H9 (cell line): Measurements from ENCODE around the gene PRDM11. TPM values are rescaled to one million over a fixed set of nuclear protein-coding genes. Genes with fewer than 3 reads are reported as not detected.

Experiments used
- DNase-seq: peaks from one replicate; pipeline ENCODE4 v3.0.0-alpha.2; 2017
- H2AFZ ChIP-seq: one replicate; pipeline ENCODE4 v1.6.1; 2013; ENCODE audit warnings: mild to moderate bottlenecking, low read length, control low read depth, moderate library complexity
- H2AK5ac ChIP-seq: 2 replicates; pipeline ENCODE4 v1.6.1; 2013; ENCODE audit warnings: low read length, control low read depth, mixed read lengths; ENCODE audit not compliant: insufficient read length
- H2BK120ac ChIP-seq: one replicate; pipeline ENCODE4 v1.6.1; 2013; ENCODE audit warnings: low read depth, mild to moderate bottlenecking, low read length, control low read depth, inconsistent platforms; ENCODE audit not compliant: poor library complexity, severe bottlenecking
- H2BK12ac ChIP-seq: 2 replicates; pipeline ENCODE4 v1.6.1; 2013; ENCODE audit warnings: low read length, control low read depth, mixed read lengths, low read depth; ENCODE audit not compliant: insufficient read length
- H2BK15ac ChIP-seq: 2 replicates; pipeline ENCODE4 v1.6.1; 2013; ENCODE audit warnings: low read depth, low read length, control low read depth
- H2BK20ac ChIP-seq: one replicate; pipeline ENCODE4 v1.6.1; 2013; ENCODE audit warnings: low read depth, mild to moderate bottlenecking, low read length, control low read depth, inconsistent platforms; ENCODE audit not compliant: poor library complexity, severe bottlenecking
- H2BK5ac ChIP-seq: 2 replicates; pipeline ENCODE4 v1.6.1; 2013; ENCODE audit warnings: low read length, control low read depth, mixed read lengths; ENCODE audit not compliant: insufficient read length
- H3K14ac ChIP-seq: 2 replicates; pipeline ENCODE4 v1.6.1; 2013; ENCODE audit warnings: low read length, control low read depth; ENCODE audit not compliant: insufficient read depth
- H3K18ac ChIP-seq: 2 replicates; pipeline ENCODE4 v1.6.1; 2013; ENCODE audit warnings: low read depth, mild to moderate bottlenecking, mixed read lengths, low read length, control low read depth; ENCODE audit not compliant: insufficient read length
- H3K23ac ChIP-seq: 2 replicates; pipeline ENCODE4 v1.6.1; 2013; ENCODE audit warnings: low read length, control low read depth, mixed read lengths, low read depth; ENCODE audit not compliant: insufficient read length
- H3K23me2 ChIP-seq: 2 replicates; pipeline ENCODE4 v1.6.1; 2013; ENCODE audit warnings: low read depth, mild to moderate bottlenecking, mixed read lengths, low read length, control low read depth; ENCODE audit not compliant: insufficient read length, poor library complexity, severe bottlenecking
- H3K27ac ChIP-seq: 2 replicates; pipeline ENCODE4 v1.5.1; 2013; ENCODE audit warnings: low read length, control low read depth, mixed read lengths, low read depth; ENCODE audit not compliant: insufficient read length
- H3K27me3 ChIP-seq: 2 replicates; pipeline ENCODE4 v1.6.1; 2013; ENCODE audit warnings: low read length, control low read depth, inconsistent platforms; ENCODE audit not compliant: insufficient read depth
- H3K4ac ChIP-seq: 2 replicates; pipeline ENCODE4 v1.6.1; 2013; ENCODE audit warnings: low read depth, mild to moderate bottlenecking, control low read depth, inconsistent platforms, low read length, moderate library complexity
- H3K4me1 ChIP-seq: 2 replicates; pipeline ENCODE4 v1.6.1; 2013; ENCODE audit warnings: low read length, control low read depth, inconsistent platforms; ENCODE audit not compliant: insufficient read depth
- H3K4me2 ChIP-seq: 2 replicates; pipeline ENCODE4 v1.6.1; 2013; ENCODE audit warnings: low read length, control low read depth, mixed read lengths; ENCODE audit not compliant: insufficient read length, insufficient read depth
- H3K56ac ChIP-seq: 2 replicates; pipeline ENCODE4 v1.6.1; 2013; ENCODE audit warnings: low read depth, mild to moderate bottlenecking, mixed read lengths, low read length, control low read depth; ENCODE audit not compliant: insufficient read length
- H3K79me1 ChIP-seq: 2 replicates; pipeline ENCODE4 v1.6.1; 2013; ENCODE audit warnings: low read depth, mild to moderate bottlenecking, moderate library complexity, low read length, control low read depth, inconsistent platforms; ENCODE audit not compliant: insufficient read depth, poor library complexity, severe bottlenecking
- H3K79me2 ChIP-seq: 2 replicates; pipeline ENCODE4 v1.6.1; 2013; ENCODE audit warnings: low read length, control low read depth, inconsistent platforms; ENCODE audit not compliant: insufficient read depth
- H3K9ac ChIP-seq: 2 replicates; pipeline ENCODE4 v1.6.1; 2013; ENCODE audit warnings: low read length, control low read depth, mixed read lengths; ENCODE audit not compliant: insufficient read length; ENCODE audit errors: extremely low read depth
- H3K9me3 ChIP-seq: one replicate; pipeline ENCODE4 v1.6.1; 2013; ENCODE audit warnings: low read depth, low read length, inconsistent platforms; ENCODE audit not compliant: control insufficient read depth
- H3T11ph ChIP-seq: one replicate; pipeline ENCODE4 v1.6.1; 2013; ENCODE audit warnings: mild to moderate bottlenecking, low read length, control low read depth, inconsistent platforms
- H4K20me1 ChIP-seq: one replicate; pipeline ENCODE4 v1.6.1; 2013; ENCODE audit not compliant: control insufficient read depth, insufficient read length, insufficient read depth
- H4K5ac ChIP-seq: 2 replicates; pipeline ENCODE4 v1.6.1; 2013; ENCODE audit warnings: low read depth, mild to moderate bottlenecking, mixed read lengths, low read length, control low read depth; ENCODE audit not compliant: insufficient read length
- H4K8ac ChIP-seq: replicated peaks from 2 replicates; pipeline ENCODE4 v1.6.1; 2013; ENCODE audit warnings: low read length, control low read depth, mixed read lengths, low read depth; ENCODE audit not compliant: insufficient read length
- H4K91ac ChIP-seq: 2 replicates; pipeline ENCODE4 v1.6.1; 2013; ENCODE audit warnings: low read depth, mild to moderate bottlenecking, moderate library complexity, mixed read lengths, low read length, control low read depth; ENCODE audit not compliant: insufficient read length
- H3K27ac Mint-ChIP-seq, 3 experiments: 2 replicates in 2 of 3; 3 replicates in 1 of 3; pipeline ENCODE4 v1.8.0; 2020 to 2021; ENCODE audit warnings: mixed read lengths in 3 of 3, mild to moderate bottlenecking in 1 of 3, moderate library complexity in 1 of 3
- H3K27me3 Mint-ChIP-seq: 2 replicates; pipeline ENCODE4 v1.8.0; 2021; ENCODE audit warnings: low read depth, mild to moderate bottlenecking, moderate library complexity, mixed read lengths
- H3K36me3 Mint-ChIP-seq, 3 experiments: 2 replicates in 2 of 3; 3 replicates in 1 of 3; pipeline ENCODE4 v1.8.0; 2020 to 2021; ENCODE audit warnings: low read depth in 3 of 3, mixed read lengths in 3 of 3; ENCODE audit not compliant: insufficient read depth in 1 of 3
- H3K4me1 Mint-ChIP-seq, 2 experiments: 2 replicates each; pipeline ENCODE4 v1.8.0; 2020; ENCODE audit warnings: mixed read lengths in 2 of 2
- H3K4me3 Mint-ChIP-seq, 2 experiments: 2 replicates in 1 of 2; 3 replicates in 1 of 2; pipeline ENCODE4 v1.8.0; 2020 to 2021; ENCODE audit warnings: mild to moderate bottlenecking in 2 of 2, mixed read lengths in 2 of 2, moderate library complexity in 1 of 2
- H3K9me3 Mint-ChIP-seq, 2 experiments: 2 replicates in 1 of 2; 3 replicates in 1 of 2; pipeline ENCODE4 v1.8.0; 2020; ENCODE audit warnings: mild to moderate bottlenecking in 2 of 2, mixed read lengths in 2 of 2, moderate library complexity in 1 of 2
- WGBS: extraction: QIAGEN DNeasy Blood & Tissue Kit; methylation state at CpG from one replicate; pipeline ENCODE4 v1.1.7; 2013; ENCODE audit warnings: missing lambda C conversion rate, low lambda C conversion rate, mixed read lengths; ENCODE audit not compliant: insufficient read length; ENCODE audit errors: extremely low coverage; 5-methylcytosine and 5-hydroxymethylcytosine counted together
- total RNA-seq: library from RNA; stranded (reverse); gene quantifications from 2 replicates; pipeline ENCODE4 v1.2.1, GENCODE V29; 2021
- TF ChIP-seq, protein P1 (sequence below): fragments of 200-600 bp; sonication (generic); conservative IDR thresholded peaks from 3 replicates; pipeline ENCODE4 v1.8.0; 2021; ENCODE audit warnings: antibody characterized with exemption, mild to moderate bottlenecking

The PRDM11 gene
- total RNA-seq, 1 experiment from 2014 or later = 11.5 TPM

DNA sequence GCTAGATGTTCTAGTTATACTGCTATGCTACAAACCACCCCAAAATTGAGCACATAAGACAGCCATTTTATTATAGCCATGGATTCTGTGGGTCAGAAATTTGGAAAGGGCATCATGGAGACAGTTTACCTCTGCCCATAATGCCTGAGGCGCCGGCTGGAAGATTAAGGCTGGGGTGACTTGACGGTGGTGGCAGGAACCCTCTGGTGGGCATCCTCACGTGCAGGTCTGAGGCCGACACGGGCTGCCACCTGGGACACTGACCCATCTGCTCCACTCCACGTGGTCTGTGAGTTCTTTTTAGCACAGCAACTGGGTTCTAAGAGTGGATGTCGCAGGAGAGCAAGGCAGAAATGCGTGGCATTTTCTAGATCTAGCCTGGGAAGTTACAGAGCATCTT lies 40.0 kb upstream of the PRDM11 start:
- H3K14ac ChIP-seq = no peak overlapping the region
- H2BK20ac ChIP-seq = no peak overlapping the region
- no peak overlapping the region for H3K27ac ChIP-seq
- H3K4ac ChIP-seq = no peak overlapping the region
- H3K23ac ChIP-seq = no peak overlapping the region
- no peaks in the 10 kb centered on the region for H3K79me2 ChIP-seq
- H3T11ph ChIP-seq = no peak overlapping the region
- H3K56ac ChIP-seq = no peak overlapping the region
- no peak overlapping the region for H2BK12ac ChIP-seq
- H3K9ac ChIP-seq = no peak overlapping the region
- Mint-ChIP-seq H3K4me3 (no peak overlapping the region), H3K36me3 (no peaks in the 10 kb centered on the region), H3K9me3 (no peaks in the 10 kb centered on the region), H3K4me1 (peaks cover 6 to 15% of the 10 kb centered on the region in 2 experiments), H3K27me3 (peaks cover 6% of the 10 kb centered on the region), H3K27ac (peak overlapping the region in 1 of 3 experiments; percentile 67; a peak in 1 of 7 replicates)
- H3K4me2 ChIP-seq = no peak overlapping the region
- no peaks in the 10 kb centered on the region for H3K4me1 ChIP-seq
- no peak overlapping the region for H2BK120ac ChIP-seq
- no peaks in the 10 kb centered on the region for H3K79me1 ChIP-seq
- no peaks in the 10 kb centered on the region for H4K20me1 ChIP-seq
- H4K5ac ChIP-seq = no peak overlapping the region
- no peak for DNase-seq
- WGBS = no CpG with 5 or more reads among the region's 9 CpGs
- no peak overlapping the region for H4K91ac ChIP-seq
- H3K18ac ChIP-seq = no peak overlapping the region
- no peak overlapping the region for H2AK5ac ChIP-seq
- no peak overlapping the region for H2BK15ac ChIP-seq
- H2BK5ac ChIP-seq = no peak overlapping the region
- no peak overlapping the region for H2AFZ ChIP-seq
- no peaks in the 10 kb centered on the region for H3K9me3 ChIP-seq
- TF ChIP-seq, protein P1, sequence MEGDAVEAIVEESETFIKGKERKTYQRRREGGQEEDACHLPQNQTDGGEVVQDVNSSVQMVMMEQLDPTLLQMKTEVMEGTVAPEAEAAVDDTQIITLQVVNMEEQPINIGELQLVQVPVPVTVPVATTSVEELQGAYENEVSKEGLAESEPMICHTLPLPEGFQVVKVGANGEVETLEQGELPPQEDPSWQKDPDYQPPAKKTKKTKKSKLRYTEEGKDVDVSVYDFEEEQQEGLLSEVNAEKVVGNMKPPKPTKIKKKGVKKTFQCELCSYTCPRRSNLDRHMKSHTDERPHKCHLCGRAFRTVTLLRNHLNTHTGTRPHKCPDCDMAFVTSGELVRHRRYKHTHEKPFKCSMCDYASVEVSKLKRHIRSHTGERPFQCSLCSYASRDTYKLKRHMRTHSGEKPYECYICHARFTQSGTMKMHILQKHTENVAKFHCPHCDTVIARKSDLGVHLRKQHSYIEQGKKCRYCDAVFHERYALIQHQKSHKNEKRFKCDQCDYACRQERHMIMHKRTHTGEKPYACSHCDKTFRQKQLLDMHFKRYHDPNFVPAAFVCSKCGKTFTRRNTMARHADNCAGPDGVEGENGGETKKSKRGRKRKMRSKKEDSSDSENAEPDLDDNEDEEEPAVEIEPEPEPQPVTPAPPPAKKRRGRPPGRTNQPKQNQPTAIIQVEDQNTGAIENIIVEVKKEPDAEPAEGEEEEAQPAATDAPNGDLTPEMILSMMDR = no peak
- no peaks in the 10 kb centered on the region for H3K23me2 ChIP-seq
- H3K27me3 ChIP-seq = no peaks in the 10 kb centered on the region
- H4K8ac ChIP-seq = no peak overlapping the region
